Uterus (tissue), 4 donors: ENCODE measurements around the gene PPP1CB. TPM values are rescaled to one million over a fixed set of nuclear protein-coding genes. Genes with fewer than 3 reads are reported as not detected.

ENCODE experiments used
- DNase-seq, 2 donors: peaks; one replicate each; pipeline ENCODE4 v3.0.0-alpha.2; 2019 to 2020
- H3K27ac ChIP-seq, 2 donors: fragments of 200-600 bp; sonication (generic); 1 replicate in 1 of 2; 2 replicates in 1 of 2; pipeline ENCODE4 v1.5.1; 2016 to 2018
- H3K27me3 ChIP-seq, 2 donors: fragments of 200-600 bp; sonication (generic); one replicate each; pipeline ENCODE4 v1.5.1; 2018 to 2019; ENCODE audit warnings: control low read depth in 1 of 2
- H3K36me3 ChIP-seq, 2 donors: fragments of 200-600 bp; sonication (generic); one replicate each; pipeline ENCODE4 v1.5.1; 2019; ENCODE audit warnings: control low read depth in 1 of 2
- H3K4me1 ChIP-seq, 2 donors: fragments of 200-600 bp; sonication (generic); one replicate each; pipeline ENCODE4 v1.5.1; 2018 to 2019; ENCODE audit warnings: control low read depth in 1 of 2
- H3K4me3 ChIP-seq, 2 donors: fragments of 200-600 bp; sonication (generic); 1 replicate in 1 of 2; 2 replicates in 1 of 2; pipeline ENCODE4 v1.5.1; 2018 to 2019; ENCODE audit warnings: mild to moderate bottlenecking in 1 of 2
- H3K9me3 ChIP-seq, 2 donors: fragments of 200-600 bp; sonication (generic); one replicate each; pipeline ENCODE4 v1.5.1; 2019; ENCODE audit warnings: control low read depth in 1 of 2
- POLR2A ChIP-seq, 2 donors: fragments of 450-650 bp; IDR thresholded peaks; one replicate each; pipeline ENCODE4 v1.6.1; 2016; ENCODE audit warnings: antibody characterized with exemption in 2 of 2, mild to moderate bottlenecking in 1 of 2, moderate library complexity in 1 of 2
- intact Hi-C: fragments of 100-400 bp; cut with DNase I; formaldehyde crosslinking; loops from one replicate; pipeline ENCODE4 v1.15.1; 2023; ENCODE audit warnings: low total_unique reads
- total RNA-seq, 4 donors: library from RNA; depleted of rRNA in 3 of 4; stranded (reverse); fragments of >200 nt in 3 of 4; gene quantifications; one replicate each; pipeline versions ENCODE4 v1.1.0 to v1.2.4, GENCODE V29; 2014 to 2023
- TF ChIP-seq, protein P1 (sequence below), 4 experiments: fragments of 200-600 bp in 2 of 4; fragments of 450-650 bp in 2 of 4; sonication (generic) in 2 of 4; IDR thresholded peaks; one replicate each; pipeline ENCODE4 v1.5.1; 2016 to 2019; ENCODE audit warnings: antibody characterized with exemption in 4 of 4, mild to moderate bottlenecking in 2 of 4, moderate library complexity in 1 of 4
- donor health status: DM: yes; HTN: yes; CAD: no.

PPP1CB gene
- total RNA-seq, 4 donors from 2014 or later: 366 to 610 (median 470) TPM

DNA sequence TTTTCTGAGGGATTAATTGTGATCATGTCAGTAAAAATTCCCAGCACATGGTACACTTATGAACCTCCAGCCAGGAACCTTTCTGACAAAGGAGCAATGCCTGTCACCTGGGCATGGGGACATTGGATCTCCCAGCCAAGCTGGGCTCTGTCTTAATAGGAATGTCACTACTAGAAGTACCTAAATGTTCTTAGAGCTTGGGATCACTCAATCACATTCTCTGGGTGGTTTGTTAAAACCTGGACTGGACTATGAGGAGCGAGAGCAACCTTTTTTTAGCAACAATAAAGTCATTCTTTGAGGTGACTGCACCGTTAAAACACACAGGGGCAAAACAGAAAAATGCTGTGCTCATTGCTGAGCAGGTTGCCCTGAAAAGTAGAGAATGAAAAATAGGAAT, 6.4 kb upstream of the PPP1CB start:
- intact Hi-C loops: no loop called here
- Histone ChIP-seq H3K27ac (peak overlapping the region in 1 of 2 donors; percentile 56), H3K4me1 (peaks cover 0 to 6% of the 10 kb centered on the region in 2 donors)

GRCh38 chr2:28745876-28746275, 5.8 kb upstream of the PPP1CB start:
- H3K36me3 ChIP-seq: no peaks in the 10 kb centered on the region
- intact Hi-C loops: no loop called here
- peaks cover 0 to 6% of the 10 kb centered on the region in 2 donors for H3K4me1 ChIP-seq
- no peak for TF ChIP-seq POLR2A (IDR thresholded peaks at IDR 0.05)
- TF ChIP-seq, protein P1, sequence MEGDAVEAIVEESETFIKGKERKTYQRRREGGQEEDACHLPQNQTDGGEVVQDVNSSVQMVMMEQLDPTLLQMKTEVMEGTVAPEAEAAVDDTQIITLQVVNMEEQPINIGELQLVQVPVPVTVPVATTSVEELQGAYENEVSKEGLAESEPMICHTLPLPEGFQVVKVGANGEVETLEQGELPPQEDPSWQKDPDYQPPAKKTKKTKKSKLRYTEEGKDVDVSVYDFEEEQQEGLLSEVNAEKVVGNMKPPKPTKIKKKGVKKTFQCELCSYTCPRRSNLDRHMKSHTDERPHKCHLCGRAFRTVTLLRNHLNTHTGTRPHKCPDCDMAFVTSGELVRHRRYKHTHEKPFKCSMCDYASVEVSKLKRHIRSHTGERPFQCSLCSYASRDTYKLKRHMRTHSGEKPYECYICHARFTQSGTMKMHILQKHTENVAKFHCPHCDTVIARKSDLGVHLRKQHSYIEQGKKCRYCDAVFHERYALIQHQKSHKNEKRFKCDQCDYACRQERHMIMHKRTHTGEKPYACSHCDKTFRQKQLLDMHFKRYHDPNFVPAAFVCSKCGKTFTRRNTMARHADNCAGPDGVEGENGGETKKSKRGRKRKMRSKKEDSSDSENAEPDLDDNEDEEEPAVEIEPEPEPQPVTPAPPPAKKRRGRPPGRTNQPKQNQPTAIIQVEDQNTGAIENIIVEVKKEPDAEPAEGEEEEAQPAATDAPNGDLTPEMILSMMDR (IDR thresholded peaks at IDR 0.05): no peak
- no peak for DNase-seq
- no peaks in the 10 kb centered on the region for H3K27me3 ChIP-seq
- no peak overlapping the region for H3K4me3 ChIP-seq
- H3K9me3 ChIP-seq: no peaks in the 10 kb centered on the region
- H3K27ac ChIP-seq: peak overlapping the region; percentile 28 to 56

More for the DNA sequence above, 6.4 kb upstream of the PPP1CB start:
- no peak for DNase-seq
- no peak for TF ChIP-seq POLR2A (IDR thresholded peaks at IDR 0.05)
- TF ChIP-seq, protein P1 (IDR thresholded peaks at IDR 0.05): no peak
- Histone ChIP-seq H3K36me3 (no peaks in the 10 kb centered on the region), H3K9me3 (no peaks in the 10 kb centered on the region), H3K27me3 (no peaks in the 10 kb centered on the region), H3K4me3 (no peak overlapping the region)

DNA sequence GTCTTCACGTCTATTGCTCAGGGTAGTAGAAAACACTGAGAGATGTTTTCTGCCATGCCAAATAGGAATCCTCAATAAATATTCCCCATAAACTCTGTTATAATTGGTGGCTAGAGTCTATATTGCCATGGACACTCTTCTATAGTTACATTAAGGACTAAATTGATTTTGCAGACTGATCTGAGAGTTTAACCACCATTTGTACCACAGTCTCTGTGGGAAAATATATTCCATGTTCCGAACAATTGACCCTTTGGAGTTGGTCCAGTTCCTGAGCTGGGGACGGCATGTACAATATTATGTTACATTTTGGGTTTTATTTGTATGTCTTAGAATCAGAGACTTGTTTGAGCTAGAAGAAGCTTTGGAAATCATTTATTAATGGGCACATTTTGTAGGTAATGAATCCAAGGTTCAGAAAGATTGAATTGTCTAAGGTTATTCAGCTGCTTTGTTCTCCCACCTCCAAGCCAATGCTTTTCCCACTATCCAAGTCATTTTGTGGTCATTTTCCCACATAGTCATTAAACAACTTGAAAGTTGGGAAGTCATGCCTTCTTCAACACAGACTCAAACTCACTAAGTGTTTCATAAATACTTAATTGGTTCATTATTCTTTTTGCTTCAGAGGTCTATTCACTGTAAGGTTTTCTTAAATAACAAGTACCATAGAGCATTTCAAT, 5.1 kb upstream of the PPP1CB start:
- Histone ChIP-seq H3K36me3 (no peaks in the 10 kb centered on the region), H3K27ac (peak overlapping the region; percentile 6 to 56), H3K4me1 (peaks cover 0 to 6% of the 10 kb centered on the region in 2 donors), H3K27me3 (no peaks in the 10 kb centered on the region), H3K9me3 (no peaks in the 10 kb centered on the region), H3K4me3 (no peak overlapping the region)
- no peak for DNase-seq
- TF ChIP-seq POLR2A (IDR thresholded peaks at IDR 0.05): no peak
- TF ChIP-seq, protein P1 (IDR thresholded peaks at IDR 0.05): no peak
- intact Hi-C loops: no loop called here

DNA sequence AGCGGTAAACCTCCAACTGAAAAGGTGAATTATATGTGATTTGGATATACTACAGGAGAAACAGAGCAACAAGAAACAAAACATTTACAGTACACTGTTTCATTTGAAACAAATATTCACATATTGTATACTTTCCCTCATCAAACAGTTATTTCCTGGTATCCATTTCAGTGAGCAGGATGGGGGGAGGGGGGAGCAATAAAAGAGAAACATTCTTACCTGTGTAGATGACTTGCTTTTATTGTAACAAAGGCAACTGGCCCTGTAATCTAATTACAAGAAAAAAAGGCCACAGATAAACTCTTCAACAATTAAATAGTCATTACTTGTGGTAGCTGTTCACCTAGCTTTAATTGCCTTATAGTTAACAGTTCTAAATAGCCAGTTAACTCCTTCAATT, 3.9 kb upstream of the PPP1CB start:
- H3K4me1 ChIP-seq: peaks cover 0 to 6% of the 10 kb centered on the region in 2 donors
- H3K27ac ChIP-seq: peak overlapping the region; percentile 100
- no peak for DNase-seq
- H3K36me3 ChIP-seq: no peaks in the 10 kb centered on the region
- intact Hi-C loops: no loop called here
- H3K4me3 ChIP-seq: no peak overlapping the region
- TF ChIP-seq, protein P1 (IDR thresholded peaks at IDR 0.05): no peak
- no peaks in the 10 kb centered on the region for H3K9me3 ChIP-seq
- no peaks in the 10 kb centered on the region for H3K27me3 ChIP-seq

- H3K36me3 ChIP-seq: no peaks in the 10 kb centered on the region
- peaks cover 0 to 6% of the 10 kb centered on the region in 2 donors for H3K4me1 ChIP-seq
- no peak overlapping the region for H3K4me3 ChIP-seq
- TF ChIP-seq, protein P1 (IDR thresholded peaks at IDR 0.05): no peak
- TF ChIP-seq POLR2A (IDR thresholded peaks at IDR 0.05): no peak
- intact Hi-C loops: no loop called here
- peak overlapping the region; percentile 100 for H3K27ac ChIP-seq
- H3K27me3 ChIP-seq: no peaks in the 10 kb centered on the region
- no peak for DNase-seq
- no peaks in the 10 kb centered on the region for H3K9me3 ChIP-seq
Measured at GRCh38 chr2:28748176-28748575, 3.5 kb upstream of the PPP1CB start.
